ENCODE results near the gene TMTC2. TPM values are rescaled to one million over a fixed set of nuclear protein-coding genes. Genes with fewer than 3 reads are reported as not detected.

The TMTC2 gene
- total and polyA plus RNA-seq, 2 donors (not counting 1 experiment from before 2014, with no cell fraction given), result 2.4 to 3.2 TPM

- ChIA-PET CTCF (no interaction called here), POLR2A (no interaction called here)
- 63% methylated on average over 1 of the region's 3 CpGs for WGBS (ENCODE audit: insufficient coverage)
- no peak overlapping the region for H3K4me3 ChIP-seq (ENCODE audit: control extremely low read depth in 1 of 5, extremely low read depth in 1 of 5, insufficient read depth in 1 of 5, low read depth in 2 of 5, low read length in 4 of 5)
- H4K20me1 ChIP-seq (ENCODE audit: control insufficient read depth, insufficient read depth, low read length, poor library complexity, severe bottlenecking), result no peaks in the 10 kb centered on the region
- no peaks in the 10 kb centered on the region for H3K27me3 ChIP-seq (replicated peaks in 1 of 4; ENCODE audit: control extremely low read depth in 1 of 4, control insufficient read depth in 3 of 4, insufficient read depth in 4 of 4, low read length in 3 of 4)
- no peaks in the 10 kb centered on the region for H3K36me3 ChIP-seq (replicated peaks in 1 of 2; ENCODE audit: control extremely low read depth in 1 of 2, control insufficient read depth in 1 of 2, extremely low read depth in 1 of 2, insufficient read depth in 2 of 2, low read length in 1 of 2)
- no peak for ATAC-seq (ENCODE audit: low read depth)
- Mint-ChIP-seq H3K9me3 (ENCODE audit: insufficient read depth) (no peaks in the 10 kb centered on the region), H3K27me3 (no peaks in the 10 kb centered on the region), H3K4me3 (no peak overlapping the region), H3K4me1 (no peaks in the 10 kb centered on the region), H3K27ac (no peak overlapping the region)
- no peaks in the 10 kb centered on the region for H3K4me1 ChIP-seq (ENCODE audit: control insufficient read depth in 2 of 2, insufficient read depth in 2 of 2, low read length in 2 of 2)
- no peaks in the 10 kb centered on the region for H3K79me2 ChIP-seq (ENCODE audit: control insufficient read depth, insufficient read depth, low read length)
- H3K27ac ChIP-seq (ENCODE audit: low read length in 2 of 2), result no peak overlapping the region
- no peak overlapping the region for H2AFZ ChIP-seq (ENCODE audit: insufficient read depth, low read depth, low read length, poor library complexity, severe bottlenecking)
- DNase-seq, result no peak
- no peak overlapping the region for H3K4me2 ChIP-seq (replicated peaks; ENCODE audit: low read depth, low read length, poor library complexity, severe bottlenecking)
- intact Hi-C loops (cut with micrococcal nuclease), result no loop called here
- no peak overlapping the region for H3K9ac ChIP-seq (ENCODE audit: low read length)
- no peaks in the 10 kb centered on the region for H3K9me3 ChIP-seq (ENCODE audit: control extremely low read depth in 1 of 3, control insufficient read depth in 2 of 3, insufficient read depth in 1 of 3, low read length in 2 of 3)
- TF ChIP-seq EZH2 (IDR thresholded peaks at IDR 0.05; ENCODE audit: borderline replicate concordance, insufficient read depth, low read depth, low read length, poor library complexity, severe bottlenecking), result no peak
- TF ChIP-seq, protein P1, sequence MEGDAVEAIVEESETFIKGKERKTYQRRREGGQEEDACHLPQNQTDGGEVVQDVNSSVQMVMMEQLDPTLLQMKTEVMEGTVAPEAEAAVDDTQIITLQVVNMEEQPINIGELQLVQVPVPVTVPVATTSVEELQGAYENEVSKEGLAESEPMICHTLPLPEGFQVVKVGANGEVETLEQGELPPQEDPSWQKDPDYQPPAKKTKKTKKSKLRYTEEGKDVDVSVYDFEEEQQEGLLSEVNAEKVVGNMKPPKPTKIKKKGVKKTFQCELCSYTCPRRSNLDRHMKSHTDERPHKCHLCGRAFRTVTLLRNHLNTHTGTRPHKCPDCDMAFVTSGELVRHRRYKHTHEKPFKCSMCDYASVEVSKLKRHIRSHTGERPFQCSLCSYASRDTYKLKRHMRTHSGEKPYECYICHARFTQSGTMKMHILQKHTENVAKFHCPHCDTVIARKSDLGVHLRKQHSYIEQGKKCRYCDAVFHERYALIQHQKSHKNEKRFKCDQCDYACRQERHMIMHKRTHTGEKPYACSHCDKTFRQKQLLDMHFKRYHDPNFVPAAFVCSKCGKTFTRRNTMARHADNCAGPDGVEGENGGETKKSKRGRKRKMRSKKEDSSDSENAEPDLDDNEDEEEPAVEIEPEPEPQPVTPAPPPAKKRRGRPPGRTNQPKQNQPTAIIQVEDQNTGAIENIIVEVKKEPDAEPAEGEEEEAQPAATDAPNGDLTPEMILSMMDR (IDR thresholded peaks at IDR 0.05), result no peak
Observed at GRCh38 chr12:83084516-83085234, 398.0 kb downstream of the TMTC2 start.

GRCh38 chr12:83086023-83086422 lies 399.3 kb downstream of the TMTC2 start:
- Histone ChIP-seq H3K9ac (ENCODE audit: low read length) (no peak overlapping the region), H4K20me1 (ENCODE audit: control insufficient read depth, insufficient read depth, low read length, poor library complexity, severe bottlenecking) (no peaks in the 10 kb centered on the region), H3K4me1 (ENCODE audit: control insufficient read depth in 2 of 2, insufficient read depth in 2 of 2, low read length in 2 of 2) (no peaks in the 10 kb centered on the region), H3K9me3 (ENCODE audit: control extremely low read depth in 1 of 3, control insufficient read depth in 2 of 3, insufficient read depth in 1 of 3, low read length in 2 of 3) (no peaks in the 10 kb centered on the region), H3K79me2 (ENCODE audit: control insufficient read depth, insufficient read depth, low read length) (no peaks in the 10 kb centered on the region), H3K36me3 (replicated peaks in 1 of 2; ENCODE audit: control extremely low read depth in 1 of 2, control insufficient read depth in 1 of 2, extremely low read depth in 1 of 2, insufficient read depth in 2 of 2, low read length in 1 of 2) (no peaks in the 10 kb centered on the region), H3K4me2 (replicated peaks; ENCODE audit: low read depth, low read length, poor library complexity, severe bottlenecking) (no peak overlapping the region), H3K27ac (ENCODE audit: low read length in 2 of 2) (no peak overlapping the region), H3K4me3 (ENCODE audit: control extremely low read depth in 1 of 5, extremely low read depth in 1 of 5, insufficient read depth in 1 of 5, low read depth in 2 of 5, low read length in 4 of 5) (no peak overlapping the region), H2AFZ (ENCODE audit: insufficient read depth, low read depth, low read length, poor library complexity, severe bottlenecking) (no peak overlapping the region), H3K27me3 (replicated peaks in 1 of 4; ENCODE audit: control extremely low read depth in 1 of 4, control insufficient read depth in 3 of 4, insufficient read depth in 4 of 4, low read length in 3 of 4) (no peaks in the 10 kb centered on the region)
- no peak for ATAC-seq (ENCODE audit: low read depth)
- TF ChIP-seq, protein P1 (IDR thresholded peaks at IDR 0.05), result no peak
- TF ChIP-seq EZH2 (IDR thresholded peaks at IDR 0.05; ENCODE audit: borderline replicate concordance, insufficient read depth, low read depth, low read length, poor library complexity, severe bottlenecking), result no peak
- Mint-ChIP-seq H3K27me3 (no peaks in the 10 kb centered on the region), H3K4me3 (no peak overlapping the region), H3K4me1 (no peaks in the 10 kb centered on the region), H3K27ac (no peak overlapping the region), H3K9me3 (ENCODE audit: insufficient read depth) (no peaks in the 10 kb centered on the region)
- 94% methylated on average over 9 of the region's 10 CpGs for WGBS (ENCODE audit: insufficient coverage)
- ChIA-PET CTCF (no interaction called here), POLR2A (no interaction called here)
- DNase-seq, result no peak
- intact Hi-C loops (cut with micrococcal nuclease), result no loop called here

Data from B cell (primary cell).